Vagina (tissue), 2 donors: ENCODE data around the gene LARP6.

Experiments
- POLR2A ChIP-seq, 2 donors: fragments of 450-650 bp; IDR thresholded peaks; one replicate each; pipeline ENCODE4 v1.6.1; 2017; ENCODE audit warnings: antibody characterized with exemption in 2 of 2, mild to moderate bottlenecking in 2 of 2, moderate library complexity in 2 of 2
- TF ChIP-seq, protein P1 (sequence below), 3 experiments: fragments of 450-650 bp in 2 of 3; fragments of 200-600 bp in 1 of 3; sonication (generic) in 1 of 3; IDR thresholded peaks; one replicate each; pipeline ENCODE4 v1.5.1; 2017 to 2019; ENCODE audit warnings: antibody characterized with exemption in 3 of 3, mild to moderate bottlenecking in 2 of 3, moderate library complexity in 2 of 3

DNA sequence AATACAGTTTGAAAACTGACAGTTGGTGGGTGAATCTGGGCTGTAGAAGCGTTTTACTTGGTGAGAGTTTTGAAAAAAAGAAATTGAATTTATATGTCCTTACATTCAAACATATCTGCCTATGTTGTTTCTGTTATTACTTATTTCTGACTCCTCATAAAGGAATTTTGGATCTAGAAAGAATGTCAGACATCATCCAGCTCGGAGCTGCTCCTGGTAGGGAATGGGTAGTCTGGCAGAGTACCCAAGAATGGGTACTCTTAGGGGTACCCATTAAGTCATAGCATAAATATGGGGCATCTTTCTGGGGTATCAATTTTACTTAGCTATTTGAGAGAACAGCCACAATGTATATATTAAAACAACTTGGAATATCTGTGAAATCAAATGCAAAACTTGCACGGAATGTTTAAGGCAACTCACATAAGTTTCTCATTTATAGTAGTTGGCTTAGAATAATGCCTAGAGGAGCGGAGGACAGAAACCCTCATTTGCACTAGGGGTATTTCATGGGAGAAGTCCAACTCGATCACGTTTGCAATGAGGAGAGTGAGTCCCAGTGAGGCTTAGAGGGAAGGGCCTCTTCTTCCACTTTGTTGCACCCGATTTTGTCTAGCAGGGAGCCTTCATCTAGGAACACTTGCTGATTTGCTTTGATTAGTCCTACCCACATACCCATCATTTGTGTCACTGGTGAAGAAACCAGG lies 2.4 kb upstream of the LARP6 start:
- TF ChIP-seq POLR2A (IDR thresholded peaks at IDR 0.05) = no peak
- TF ChIP-seq, protein P1, sequence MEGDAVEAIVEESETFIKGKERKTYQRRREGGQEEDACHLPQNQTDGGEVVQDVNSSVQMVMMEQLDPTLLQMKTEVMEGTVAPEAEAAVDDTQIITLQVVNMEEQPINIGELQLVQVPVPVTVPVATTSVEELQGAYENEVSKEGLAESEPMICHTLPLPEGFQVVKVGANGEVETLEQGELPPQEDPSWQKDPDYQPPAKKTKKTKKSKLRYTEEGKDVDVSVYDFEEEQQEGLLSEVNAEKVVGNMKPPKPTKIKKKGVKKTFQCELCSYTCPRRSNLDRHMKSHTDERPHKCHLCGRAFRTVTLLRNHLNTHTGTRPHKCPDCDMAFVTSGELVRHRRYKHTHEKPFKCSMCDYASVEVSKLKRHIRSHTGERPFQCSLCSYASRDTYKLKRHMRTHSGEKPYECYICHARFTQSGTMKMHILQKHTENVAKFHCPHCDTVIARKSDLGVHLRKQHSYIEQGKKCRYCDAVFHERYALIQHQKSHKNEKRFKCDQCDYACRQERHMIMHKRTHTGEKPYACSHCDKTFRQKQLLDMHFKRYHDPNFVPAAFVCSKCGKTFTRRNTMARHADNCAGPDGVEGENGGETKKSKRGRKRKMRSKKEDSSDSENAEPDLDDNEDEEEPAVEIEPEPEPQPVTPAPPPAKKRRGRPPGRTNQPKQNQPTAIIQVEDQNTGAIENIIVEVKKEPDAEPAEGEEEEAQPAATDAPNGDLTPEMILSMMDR (IDR thresholded peaks at IDR 0.05) = no peak
